Osteoblast (primary cell): ENCODE results near the gene HCLS1. TPM values are rescaled to one million over a fixed set of nuclear protein-coding genes. Genes with fewer than 3 reads are reported as not detected.
"Not testable (repeated sequence)": the region's sequence is repeated elsewhere in the genome, so short reads cannot be mapped to it uniquely, and the experiment has no call there.

ENCODE experiments used
- DNase-seq: peaks from one replicate; pipeline ENCODE4 v3.0.0; 2011; ENCODE audit warnings: low spot score, mixed read lengths; ENCODE audit not compliant: insufficient read length; ENCODE audit errors: missing footprints
- H2AFZ ChIP-seq: 2 replicates; pipeline ENCODE4 v1.6.0; 2011; ENCODE audit warnings: mild to moderate bottlenecking, low read length
- H3K27ac ChIP-seq: 2 replicates; pipeline ENCODE4 v1.5.1; 2011; ENCODE audit warnings: mild to moderate bottlenecking, low read depth, low read length, moderate library complexity
- H3K27me3 ChIP-seq: 2 replicates; pipeline ENCODE4 v1.6.0; 2012; ENCODE audit warnings: mild to moderate bottlenecking, control low read depth, inconsistent platforms, low read length, moderate library complexity; ENCODE audit not compliant: insufficient read depth
- H3K36me3 ChIP-seq: 2 replicates; pipeline ENCODE4 v1.5.1; 2011; ENCODE audit warnings: mild to moderate bottlenecking, low read length, control low read depth, moderate library complexity; ENCODE audit not compliant: insufficient read depth
- H3K4me1 ChIP-seq: 2 replicates; pipeline ENCODE4 v1.5.1; 2011; ENCODE audit warnings: mild to moderate bottlenecking, low read length, control low read depth, moderate library complexity; ENCODE audit not compliant: insufficient read depth
- H3K4me2 ChIP-seq: 2 replicates; pipeline ENCODE4 v1.6.0; 2011; ENCODE audit warnings: mild to moderate bottlenecking, low read length; ENCODE audit not compliant: insufficient read depth
- H3K4me3 ChIP-seq: fragments of 200-600 bp; sonication (generic); 3 replicates; pipeline ENCODE4 v1.5.1; 2012; ENCODE audit warnings: mild to moderate bottlenecking, low read length, inconsistent platforms; ENCODE audit not compliant: insufficient read depth
- H3K79me2 ChIP-seq: 2 replicates; pipeline ENCODE4 v1.6.0; 2012; ENCODE audit warnings: mild to moderate bottlenecking, low read length, control low read depth, inconsistent platforms; ENCODE audit not compliant: insufficient read depth
- H3K9me3 ChIP-seq: 2 replicates; pipeline ENCODE4 v1.5.1; 2011; ENCODE audit warnings: low read depth, low read length, control low read depth
- H4K20me1 ChIP-seq: 2 replicates; pipeline ENCODE4 v1.6.0; 2012; ENCODE audit warnings: mild to moderate bottlenecking, low read length, control low read depth; ENCODE audit not compliant: insufficient read depth
- total RNA-seq: library from RNA; depleted of rRNA; stranded (reverse); fragments of >200 nt; gene quantifications from 2 replicates; pipeline ENCODE4 v1.2.3, GENCODE V29; 2012
- TF ChIP-seq, protein P1 (sequence below): IDR thresholded peaks from 2 replicates; pipeline ENCODE4 v1.5.1; 2011; ENCODE audit warnings: mild to moderate bottlenecking, low read depth, low read length, moderate library complexity; ENCODE audit errors: extremely low read depth

The HCLS1 gene
- total RNA-seq, 1 donor, result 2.9 TPM

DNA sequence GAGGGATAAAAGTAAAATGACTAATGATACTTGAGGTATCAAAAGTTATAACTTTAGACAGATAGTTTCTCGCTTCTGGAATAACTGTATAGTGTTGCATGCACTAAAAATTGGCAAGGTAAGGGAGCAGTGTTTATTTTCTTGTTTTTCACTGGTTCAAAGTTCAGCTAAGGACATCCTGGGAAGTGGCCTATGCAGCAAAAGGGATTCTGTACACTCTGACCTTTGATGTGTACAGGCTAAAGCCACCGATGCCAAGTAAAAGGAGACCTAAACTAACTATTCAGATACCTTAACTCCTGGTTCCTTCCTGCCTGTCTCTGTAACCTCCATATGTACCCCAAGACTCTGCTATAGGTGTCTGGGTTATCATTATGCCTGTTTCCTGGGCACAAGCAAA is 65.9 kb downstream of the HCLS1 start:
- Histone ChIP-seq H3K27me3 (peaks cover 2% of the 10 kb centered on the region), H3K79me2 (no peaks in the 10 kb centered on the region), H3K4me3 (no peak overlapping the region), H3K4me1 (no peaks in the 10 kb centered on the region), H3K36me3 (no peaks in the 10 kb centered on the region), H3K27ac (no peak overlapping the region), H4K20me1 (no peaks in the 10 kb centered on the region), H2AFZ (no peak overlapping the region), H3K9me3 (no peaks in the 10 kb centered on the region), H3K4me2 (no peak overlapping the region)
- DNase-seq, result no peak
- TF ChIP-seq, protein P1, sequence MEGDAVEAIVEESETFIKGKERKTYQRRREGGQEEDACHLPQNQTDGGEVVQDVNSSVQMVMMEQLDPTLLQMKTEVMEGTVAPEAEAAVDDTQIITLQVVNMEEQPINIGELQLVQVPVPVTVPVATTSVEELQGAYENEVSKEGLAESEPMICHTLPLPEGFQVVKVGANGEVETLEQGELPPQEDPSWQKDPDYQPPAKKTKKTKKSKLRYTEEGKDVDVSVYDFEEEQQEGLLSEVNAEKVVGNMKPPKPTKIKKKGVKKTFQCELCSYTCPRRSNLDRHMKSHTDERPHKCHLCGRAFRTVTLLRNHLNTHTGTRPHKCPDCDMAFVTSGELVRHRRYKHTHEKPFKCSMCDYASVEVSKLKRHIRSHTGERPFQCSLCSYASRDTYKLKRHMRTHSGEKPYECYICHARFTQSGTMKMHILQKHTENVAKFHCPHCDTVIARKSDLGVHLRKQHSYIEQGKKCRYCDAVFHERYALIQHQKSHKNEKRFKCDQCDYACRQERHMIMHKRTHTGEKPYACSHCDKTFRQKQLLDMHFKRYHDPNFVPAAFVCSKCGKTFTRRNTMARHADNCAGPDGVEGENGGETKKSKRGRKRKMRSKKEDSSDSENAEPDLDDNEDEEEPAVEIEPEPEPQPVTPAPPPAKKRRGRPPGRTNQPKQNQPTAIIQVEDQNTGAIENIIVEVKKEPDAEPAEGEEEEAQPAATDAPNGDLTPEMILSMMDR, result no peak

DNA sequence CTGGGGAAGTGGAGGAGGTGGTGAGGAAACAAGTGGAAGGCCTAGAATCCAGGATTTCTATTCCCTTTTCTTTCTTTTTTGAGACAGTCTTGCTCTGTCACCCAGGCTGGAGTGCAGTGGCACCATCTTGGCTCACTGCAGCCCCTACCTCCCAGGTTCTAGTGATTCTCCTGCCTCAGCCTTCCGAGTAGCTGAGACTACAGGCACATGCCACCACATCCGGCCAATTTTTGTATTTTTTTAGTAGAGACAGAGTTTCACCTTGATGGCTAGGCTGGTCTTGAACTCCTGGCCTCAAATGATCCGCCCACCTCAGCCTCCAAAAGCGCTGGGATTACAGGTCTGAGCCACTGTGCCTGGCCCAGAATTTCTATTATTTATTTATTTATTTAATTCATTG is 66.9 kb downstream of the HCLS1 start:
- H3K9me3 ChIP-seq, H3K4me2 ChIP-seq, H3K27ac ChIP-seq, H3K4me3 ChIP-seq, H3K36me3 ChIP-seq, H3K4me1 ChIP-seq, H3K27me3 ChIP-seq, H4K20me1 ChIP-seq, H2AFZ ChIP-seq, H3K79me2 ChIP-seq, DNase-seq: not testable (repeated sequence)

DNA sequence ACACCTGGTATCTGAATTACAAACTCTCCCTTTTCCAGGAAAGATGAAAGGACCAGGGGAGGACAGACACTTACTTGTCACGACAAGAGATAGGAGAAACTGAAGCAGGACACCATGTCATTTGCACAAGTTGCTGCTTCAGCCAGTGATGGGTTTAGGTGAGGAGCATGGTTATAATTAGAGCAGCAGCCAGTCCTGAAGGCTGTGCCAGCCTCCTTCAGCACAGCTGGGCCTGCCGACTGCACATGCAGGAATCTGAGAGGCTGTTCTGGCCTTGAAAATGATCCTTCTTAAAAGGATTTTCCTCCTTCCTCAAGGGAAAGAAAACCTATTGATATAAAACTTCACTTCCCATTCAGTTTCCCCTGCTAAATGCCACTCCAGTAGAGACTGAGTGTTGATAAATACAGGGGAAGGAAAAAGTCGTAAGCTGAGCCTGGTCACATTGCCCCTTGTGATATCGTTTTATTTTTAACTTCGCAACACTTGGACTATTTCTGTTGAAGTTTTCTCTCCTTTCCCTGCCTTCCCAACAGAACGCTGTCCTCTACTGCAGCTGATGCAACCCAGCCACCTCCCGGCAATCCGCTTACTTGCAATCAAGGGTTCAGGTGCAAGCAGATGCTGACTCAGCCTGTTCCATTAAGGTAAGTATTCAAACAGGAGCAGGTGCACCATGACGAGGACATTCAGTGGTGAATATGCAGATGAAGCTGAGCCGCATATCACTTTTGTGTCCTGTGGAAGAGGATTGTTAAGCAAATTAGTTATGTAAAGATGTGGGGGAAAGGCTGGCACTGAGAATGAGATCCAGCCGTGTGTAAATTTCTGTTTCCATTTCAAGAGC is 67.6 kb downstream of the HCLS1 start, which contains the start of gene FBXO40:
FBXO40 (plus strand) TSS at position 524 of the 847 bp plus-strand sequence. CDS start 27,197 bp downstream, outside the sequence.
- no peak within 1 kb of the TSS for H3K4me2 ChIP-seq
- TF ChIP-seq, protein P1, result no peak
- no peak for DNase-seq
- no peaks in the 10 kb centered on the region for H3K79me2 ChIP-seq
- no peak within 1 kb of the TSS for H3K4me3 ChIP-seq
- peak within 1 kb of the TSS; percentile 35 for H2AFZ ChIP-seq
- H3K27me3 ChIP-seq, result peaks cover 2% of the 10 kb centered on the region
- H3K36me3 ChIP-seq, result no peaks in the 10 kb centered on the region
- H3K4me1 ChIP-seq, result no peaks in the 10 kb centered on the region
- no peak within 1 kb of the TSS for H3K27ac ChIP-seq
- no peaks in the 10 kb centered on the region for H4K20me1 ChIP-seq
- no peaks in the 10 kb centered on the region for H3K9me3 ChIP-seq

DNA sequence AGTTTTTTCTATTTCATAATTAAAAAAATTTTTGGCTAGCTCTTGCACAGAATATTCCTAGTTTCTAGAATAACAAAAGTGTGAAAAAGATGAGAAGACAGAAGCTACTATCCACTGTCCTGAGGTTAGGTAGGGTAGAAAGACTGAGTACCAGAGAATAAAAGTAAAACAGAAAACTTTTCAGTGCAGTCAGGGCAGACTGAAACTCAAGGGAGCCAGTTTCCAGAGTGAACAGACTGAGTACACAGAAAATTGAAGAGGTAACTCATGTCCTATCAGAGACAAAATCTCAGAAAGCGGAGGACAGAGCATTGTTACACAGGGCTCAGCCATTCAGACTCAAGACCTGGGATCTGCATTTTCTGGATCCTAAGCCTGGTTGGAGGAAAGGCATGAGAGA is 76.3 kb downstream of the HCLS1 start:
- Histone ChIP-seq H3K27me3 (no peaks in the 10 kb centered on the region), H3K4me3 (no peak overlapping the region), H3K9me3 (no peaks in the 10 kb centered on the region), H3K27ac (no peak overlapping the region), H3K79me2 (no peaks in the 10 kb centered on the region), H3K36me3 (no peaks in the 10 kb centered on the region), H3K4me1 (no peaks in the 10 kb centered on the region), H4K20me1 (no peaks in the 10 kb centered on the region), H2AFZ (no peak overlapping the region), H3K4me2 (no peak overlapping the region)
- no peak for DNase-seq
- TF ChIP-seq, protein P1, result no peak
